MCF 10A (cell line): ENCODE results near the gene OSCP1. TPM values are rescaled to one million over a fixed set of nuclear protein-coding genes. Genes with fewer than 3 reads are reported as not detected.

Experiments
- BruUV-seq: library from RNA; stranded (reverse); fragments of 400-500 nt; replicated peaks from 2 replicates; lab custom pipeline; 2021; lab: Mats Ljungman, UMichigan
- CTCF ChIA-PET: fragments of 300-600 bp; sonication (Branson Sonifier 250); formaldehyde crosslinking; extraction: SDS; loops from one replicate; lab custom pipeline; 2021; ENCODE audit warnings: antibody characterized with exemption, inconsistent platforms; lab: Yijun Ruan, JAX
- POLR2A ChIA-PET: fragments of 300-600, 350-650 bp; sonication (Branson Sonifier 250); formaldehyde crosslinking; extraction: SDS; loops from one replicate; lab custom pipeline; 2020; ENCODE audit warnings: antibody characterized with exemption, inconsistent platforms; lab: Yijun Ruan, JAX
- DNase-seq: peaks from one replicate; pipeline ENCODE4 v3.0.0-alpha.2; 2018; ENCODE audit not compliant: unreplicated experiment
- H3K27ac Mint-ChIP-seq: one replicate; pipeline ENCODE4 v1.8.0; 2022; ENCODE audit warnings: mild to moderate bottlenecking, low read depth, mixed read lengths; ENCODE audit not compliant: unreplicated experiment
- H3K27me3 Mint-ChIP-seq: one replicate; pipeline ENCODE4 v1.8.0; 2022; ENCODE audit warnings: mixed read lengths; ENCODE audit not compliant: insufficient read depth, unreplicated experiment
- H3K36me3 Mint-ChIP-seq: one replicate; pipeline ENCODE4 v1.8.0; 2022; ENCODE audit warnings: mild to moderate bottlenecking, moderate library complexity, mixed read lengths; ENCODE audit not compliant: insufficient read depth, unreplicated experiment
- H3K4me1 Mint-ChIP-seq: one replicate; pipeline ENCODE4 v1.8.0; 2022; ENCODE audit warnings: mixed read lengths; ENCODE audit not compliant: insufficient read depth, unreplicated experiment
- H3K4me3 Mint-ChIP-seq: one replicate; pipeline ENCODE4 v1.8.0; 2022; ENCODE audit warnings: mild to moderate bottlenecking, moderate library complexity, mixed read lengths; ENCODE audit not compliant: unreplicated experiment
- H3K9me3 Mint-ChIP-seq: one replicate; pipeline ENCODE4 v1.8.0; 2022; ENCODE audit warnings: mixed read lengths; ENCODE audit not compliant: unreplicated experiment
- CTCF ChIP-seq: fragments of 200-600 bp; IDR thresholded peaks from one replicate; pipeline ENCODE4 v1.8.0; 2022; ENCODE audit warnings: antibody characterized with exemption, mild to moderate bottlenecking; ENCODE audit not compliant: unreplicated experiment
- intact Hi-C: fragments of 100-400 bp; cut with micrococcal nuclease; formaldehyde crosslinking; loops from 2 replicates; pipeline ENCODE4 v1.14.1; 2022
- total RNA-seq: library from RNA; stranded (reverse); gene quantifications from 2 replicates; pipeline ENCODE4 v1.2.3, GENCODE V29; 2022

Gene OSCP1
- total RNA-seq, 1 experiment from 2014 or later = 7.6 TPM

GRCh38 chr1:36382669-36383068 is 67.6 kb downstream of the OSCP1 start:
- DNase-seq = no peak
- no peaks in the 10 kb centered on the region for H3K27me3 Mint-ChIP-seq
- BruUV-seq = no TSS peak
- H3K9me3 Mint-ChIP-seq = no peaks in the 10 kb centered on the region
- CTCF ChIA-PET = interaction anchor here (0.8 to 1.8 kb wide), 3 partner anchors 14 to 33 kb away, joined by 3 to 7 read pairs (median 5); no protein-coding TSS in a partner anchor
- no peak overlapping the region for H3K4me3 Mint-ChIP-seq
- TF ChIP-seq CTCF = no peak
- intact Hi-C loops = no loop called here
- POLR2A ChIA-PET = interaction anchor here (1.1 kb wide), 1 partner anchor 33 kb away, joined by 3 read pairs; no protein-coding TSS in a partner anchor
- H3K36me3 Mint-ChIP-seq = peaks cover 21% of the 10 kb centered on the region
- peaks cover 37% of the 10 kb centered on the region for H3K4me1 Mint-ChIP-seq
- H3K27ac Mint-ChIP-seq = no peak overlapping the region

- H3K27ac Mint-ChIP-seq = no peak overlapping the region
- DNase-seq = no peak
- H3K4me3 Mint-ChIP-seq = no peak overlapping the region
- BruUV-seq = no TSS peak
- H3K36me3 Mint-ChIP-seq = peaks cover 21% of the 10 kb centered on the region
- peaks cover 32% of the 10 kb centered on the region for H3K4me1 Mint-ChIP-seq
- H3K9me3 Mint-ChIP-seq = no peaks in the 10 kb centered on the region
- ChIA-PET CTCF (interaction anchor here (0.5 to 1.8 kb wide), 6 partner anchors 14 to 75 kb away, joined by 3 to 7 read pairs (median 3); no protein-coding TSS in a partner anchor), POLR2A (interaction anchor here (0.6 to 1.1 kb wide), 2 partner anchors 33 to 244 kb away, joined by 3 to 5 read pairs; no protein-coding TSS in a partner anchor)
- TF ChIP-seq CTCF = no peak
- no peaks in the 10 kb centered on the region for H3K27me3 Mint-ChIP-seq
- intact Hi-C loops = no loop called here
Measured at GRCh38 chr1:36382231-36382630, 68.0 kb downstream of the OSCP1 start.

- intact Hi-C loops = no loop called here
- Mint-ChIP-seq H3K9me3 (no peaks in the 10 kb centered on the region), H3K36me3 (peaks cover 16% of the 10 kb centered on the region), H3K4me3 (no peak overlapping the region), H3K27ac (peak overlapping the region; percentile 31), H3K27me3 (no peaks in the 10 kb centered on the region), H3K4me1 (peaks cover 24% of the 10 kb centered on the region)
- no TSS peak for BruUV-seq
- no peak for DNase-seq
- TF ChIP-seq CTCF = no peak
- ChIA-PET POLR2A (interaction anchor here (0.6 kb wide), 1 partner anchor 243 kb away, joined by 5 read pairs; no protein-coding TSS in a partner anchor), CTCF (interaction anchor here (0.6 to 1.8 kb wide), 6 partner anchors 9 to 238 kb away, joined by 3 to 7 read pairs (median 4); no protein-coding TSS in a partner anchor)
Measured at GRCh38 chr1:36381405-36381804, 68.8 kb downstream of the OSCP1 start.

- Mint-ChIP-seq H3K4me3 (no peak overlapping the region), H3K36me3 (peaks cover 15% of the 10 kb centered on the region), H3K27me3 (no peaks in the 10 kb centered on the region), H3K9me3 (no peaks in the 10 kb centered on the region), H3K27ac (no peak overlapping the region), H3K4me1 (peaks cover 24% of the 10 kb centered on the region)
- ChIA-PET POLR2A (no interaction called here), CTCF (interaction anchor here (0.8 to 1.0 kb wide), 2 partner anchors 11 to 38 kb away, joined by 4 read pairs; no protein-coding TSS in a partner anchor)
- intact Hi-C loops = no loop called here
- no peak for DNase-seq
- no TSS peak for BruUV-seq
- no peak for TF ChIP-seq CTCF
Measured at GRCh38 chr1:36380782-36381181, 69.5 kb downstream of the OSCP1 start.
